HL-60 (cell line): ENCODE results near the gene CELF1.

ENCODE experiments used
- CTCF ChIP-seq: IDR thresholded peaks from one replicate; pipeline ENCODE4 v1.5.1; 2011; ENCODE audit warnings: low read length, control low read depth, inconsistent platforms; ENCODE audit not compliant: insufficient read depth
- GABPA ChIP-seq: IDR thresholded peaks from 2 replicates; pipeline ENCODE4 v1.6.1; 2012; ENCODE audit warnings: low read depth
- POLR2AphosphoS5 ChIP-seq: IDR thresholded peaks from 2 replicates; pipeline ENCODE4 v1.6.1; 2012; ENCODE audit warnings: low read depth
- REST ChIP-seq: IDR thresholded peaks from 2 replicates; pipeline ENCODE4 v1.6.1; 2012; ENCODE audit warnings: low read depth; ENCODE audit not compliant: insufficient replicate concordance
- SPI1 ChIP-seq: IDR thresholded peaks from 2 replicates; pipeline ENCODE4 v1.6.1; 2012; ENCODE audit warnings: low read depth, mild to moderate bottlenecking, borderline replicate concordance

- no peak for TF ChIP-seq CTCF
- TF ChIP-seq POLR2AphosphoS5, result no peak
- no peak for TF ChIP-seq SPI1
- TF ChIP-seq GABPA, result no peak
- no peak for TF ChIP-seq REST
These were observed 117.2 kb downstream of the CELF1 start for GRCh38 chr11:47435687-47436086.
